ENCODE results near the gene B9D1. TPM values are rescaled to one million over a fixed set of nuclear protein-coding genes. Genes with fewer than 3 reads are reported as not detected.

The B9D1 gene
- total and polyA plus RNA-seq, 2 experiments from 2014 or later, result 29.6 to 30.8 TPM

- DNase-seq (ENCODE audit: low spot score), result no peak
- H2AFZ ChIP-seq, result no peak overlapping the region
- no peaks in the 10 kb centered on the region for H3K9me2 ChIP-seq (replicated peaks; ENCODE audit: insufficient read depth)
- no peaks in the 10 kb centered on the region for H3K4me1 ChIP-seq (ENCODE audit: insufficient read depth)
- H3K9me3 ChIP-seq (ENCODE audit: low read depth), result no peaks in the 10 kb centered on the region
- TF ChIP-seq EZH2 (IDR thresholded peaks at IDR 0.05; ENCODE audit: borderline replicate concordance), result no peak
- no peak overlapping the region for H3K27ac ChIP-seq
- no peaks in the 10 kb centered on the region for H4K20me1 ChIP-seq (ENCODE audit: insufficient read depth, poor library complexity, severe bottlenecking)
- H3K4me2 ChIP-seq, result no peak overlapping the region
- H3K4me3 ChIP-seq, result no peak overlapping the region
- no peaks in the 10 kb centered on the region for H3K36me3 ChIP-seq (replicated peaks; ENCODE audit: insufficient read depth, low read depth)
- no peaks in the 10 kb centered on the region for H3K27me3 ChIP-seq
- 96% methylated on average over 2 of the region's 2 CpGs for WGBS (ENCODE audit: low lambda C conversion rate, missing lambda C conversion rate)
- H3K79me2 ChIP-seq, result no peaks in the 10 kb centered on the region
Measured at GRCh38 chr17:19329839-19330238, 32.7 kb downstream of the B9D1 start.

- no peak for DNase-seq (ENCODE audit: low spot score)
- H3K36me3 ChIP-seq (replicated peaks; ENCODE audit: insufficient read depth, low read depth), result no peaks in the 10 kb centered on the region
- WGBS (ENCODE audit: low lambda C conversion rate, missing lambda C conversion rate), result 96% methylated on average over 2 of the region's 2 CpGs
Measured at GRCh38 chr17:19329136-19329535, 33.4 kb downstream of the B9D1 start.

GRCh38 chr17:19328441-19329061 is 34.0 kb downstream of the B9D1 start:
- Histone ChIP-seq H3K27me3 (no peaks in the 10 kb centered on the region), H3K36me3 (replicated peaks; ENCODE audit: insufficient read depth, low read depth) (no peaks in the 10 kb centered on the region), H3K4me1 (ENCODE audit: insufficient read depth) (no peaks in the 10 kb centered on the region), H3K27ac (no peak overlapping the region), H2AFZ (no peak overlapping the region), H3K4me2 (no peak overlapping the region), H3K9me2 (replicated peaks; ENCODE audit: insufficient read depth) (no peaks in the 10 kb centered on the region), H4K20me1 (ENCODE audit: insufficient read depth, poor library complexity, severe bottlenecking) (no peaks in the 10 kb centered on the region), H3K9me3 (ENCODE audit: low read depth) (no peaks in the 10 kb centered on the region), H3K79me2 (no peaks in the 10 kb centered on the region), H3K4me3 (no peak overlapping the region)
- 94% methylated on average over 10 of the region's 10 CpGs for WGBS (ENCODE audit: low lambda C conversion rate, missing lambda C conversion rate)
- TF ChIP-seq EZH2phosphoT487 (IDR thresholded peaks at IDR 0.05; ENCODE audit: low read depth, severe bottlenecking, unreplicated experiment), result no peak
- no peak for DNase-seq (ENCODE audit: low spot score)

More at GRCh38 chr17:19329136-19329535, 33.4 kb downstream of the B9D1 start:
- H2AFZ ChIP-seq, result no peak overlapping the region
- H3K4me3 ChIP-seq, result no peak overlapping the region
- H3K79me2 ChIP-seq, result no peaks in the 10 kb centered on the region
- H3K27ac ChIP-seq, result no peak overlapping the region
- no peaks in the 10 kb centered on the region for H3K4me1 ChIP-seq (ENCODE audit: insufficient read depth)
- TF ChIP-seq CTCF (IDR thresholded peaks at IDR 0.05; ENCODE audit: poor library complexity) (no peak), EZH2 (IDR thresholded peaks at IDR 0.05; ENCODE audit: borderline replicate concordance) (no peak), EZH2phosphoT487 (IDR thresholded peaks at IDR 0.05; ENCODE audit: low read depth, severe bottlenecking, unreplicated experiment) (no peak)
- no peaks in the 10 kb centered on the region for H3K9me2 ChIP-seq (replicated peaks; ENCODE audit: insufficient read depth)
- H3K9me3 ChIP-seq (ENCODE audit: low read depth), result no peaks in the 10 kb centered on the region
- H3K4me2 ChIP-seq, result no peak overlapping the region
- no peaks in the 10 kb centered on the region for H4K20me1 ChIP-seq (ENCODE audit: insufficient read depth, poor library complexity, severe bottlenecking)
- H3K27me3 ChIP-seq, result no peaks in the 10 kb centered on the region

GRCh38 chr17:19327031-19327783 is 35.3 kb downstream of the B9D1 start:
- no peak for TF ChIP-seq EZH2 (IDR thresholded peaks at IDR 0.05; ENCODE audit: borderline replicate concordance)
- no peak for TF ChIP-seq EZH2phosphoT487 (IDR thresholded peaks at IDR 0.05; ENCODE audit: low read depth, severe bottlenecking, unreplicated experiment)
- TF ChIP-seq CTCF (IDR thresholded peaks at IDR 0.05; ENCODE audit: poor library complexity), result no peak
- H3K4me2 ChIP-seq, result no peak overlapping the region
- H3K27me3 ChIP-seq, result no peaks in the 10 kb centered on the region

More at GRCh38 chr17:19327031-19327783, 35.3 kb downstream of the B9D1 start:
- Histone ChIP-seq H3K79me2 (no peaks in the 10 kb centered on the region), H3K36me3 (replicated peaks; ENCODE audit: insufficient read depth, low read depth) (no peaks in the 10 kb centered on the region), H3K9me2 (replicated peaks; ENCODE audit: insufficient read depth) (no peaks in the 10 kb centered on the region), H3K27ac (no peak overlapping the region), H3K4me3 (no peak overlapping the region), H3K9me3 (ENCODE audit: low read depth) (no peaks in the 10 kb centered on the region), H2AFZ (no peak overlapping the region), H4K20me1 (ENCODE audit: insufficient read depth, poor library complexity, severe bottlenecking) (no peaks in the 10 kb centered on the region), H3K4me1 (ENCODE audit: insufficient read depth) (no peaks in the 10 kb centered on the region)
- 89% methylated on average over 14 of the region's 14 CpGs for WGBS (ENCODE audit: low lambda C conversion rate, missing lambda C conversion rate)
- no peak for DNase-seq (ENCODE audit: low spot score)
